EL (cell line): ENCODE measurements around the gene RIOK1.
"Not testable (repeated sequence)": the region's sequence is repeated elsewhere in the genome, so short reads cannot be mapped to it uniquely, and the experiment has no call there.

Experiments used
- DNase-seq: peaks from one replicate; pipeline ENCODE4 v3.0.0-alpha.2; 2016

The RIOK1 gene

GRCh38 chr6:7389451-7390225 lies at the start of gene RIOK1, which contains the start of gene CAGE1:
Gene RIOK1 (plus strand): TSS chr6:7389808. CDS start chr6:7390003, 195 bp downstream.
Gene CAGE1 (minus strand): TSS chr6:7389742. CDS start chr6:7387173, 2,569 bp downstream.
- DNase-seq, result peak; percentile 97

GRCh38 chr6:7341271-7341670 lies 48.3 kb upstream of the RIOK1 start:
- DNase-seq, result no peak

GRCh38 chr6:7341989-7342742 lies 47.4 kb upstream of the RIOK1 start:
- DNase-seq, result peak; percentile 31

GRCh38 chr6:7343546-7344475 lies 45.8 kb upstream of the RIOK1 start:
- DNase-seq, result no peak

GRCh38 chr6:7344773-7345450 lies 44.7 kb upstream of the RIOK1 start:
- not testable (repeated sequence) for DNase-seq

GRCh38 chr6:7347551-7347997 lies 42.0 kb upstream of the RIOK1 start:
- peak; percentile 12 for DNase-seq

- DNase-seq, result not testable (repeated sequence)
Observed at GRCh38 chr6:7350591-7350990, 39.0 kb upstream of the RIOK1 start.

GRCh38 chr6:7351916-7352315 lies 37.7 kb upstream of the RIOK1 start:
- not testable (repeated sequence) for DNase-seq

GRCh38 chr6:7367408-7367807 lies 22.2 kb upstream of the RIOK1 start:
- DNase-seq, result no peak

GRCh38 chr6:7373739-7374138 lies 15.9 kb upstream of the RIOK1 start:
- no peak for DNase-seq

- no peak for DNase-seq
Observed at GRCh38 chr6:7377961-7378360, 11.6 kb upstream of the RIOK1 start.

- DNase-seq, result no peak
Observed at GRCh38 chr6:7378740-7379139, 10.9 kb upstream of the RIOK1 start.

- DNase-seq, result no peak
Observed at GRCh38 chr6:7381092-7381491, 8.5 kb upstream of the RIOK1 start.

- DNase-seq, result no peak
Observed at GRCh38 chr6:7389162-7389450, 502 bp upstream of the RIOK1 start.

GRCh38 chr6:7390226-7390878 lies 744 bp downstream of the RIOK1 start:
- DNase-seq, result no peak

GRCh38 chr6:7391151-7391550 lies 1.5 kb downstream of the RIOK1 start:
- DNase-seq, result peak; percentile 23

GRCh38 chr6:7392402-7392801 lies 2.8 kb downstream of the RIOK1 start:
- DNase-seq, result peak; percentile 22

- DNase-seq, result peak; percentile 52
Observed at GRCh38 chr6:7401075-7401474, 11.5 kb downstream of the RIOK1 start.

- DNase-seq, result no peak
Observed at GRCh38 chr6:7402716-7403115, 13.1 kb downstream of the RIOK1 start.

- no peak for DNase-seq
Observed at GRCh38 chr6:7404546-7404945, 14.9 kb downstream of the RIOK1 start.

GRCh38 chr6:7406743-7407142 lies 17.1 kb downstream of the RIOK1 start:
- no peak for DNase-seq

GRCh38 chr6:7409740-7410139 lies 20.1 kb downstream of the RIOK1 start:
- DNase-seq, result no peak
